ENCODE data around the gene RAB36.
A peak's percentile ranks its signal among the peaks of the same experiment; 100 is the strongest.
"Not testable (repeated sequence)": the region's sequence is repeated elsewhere in the genome, so short reads cannot be mapped to it uniquely, and the experiment has no call there.

The RAB36 gene

GRCh38 chr22:23128269-23129108 lies 16.8 kb upstream of the RAB36 start:
- in situ Hi-C loops (cut with HindIII; ENCODE audit: low sequenced_read_pairs), result no loop called here
- peak; percentile 62 for DNase-seq (ENCODE audit: low read depth)
- TF ChIP-seq CTCF (IDR thresholded peaks at IDR 0.05; ENCODE audit: low read depth, low read length, missing control alignments), result peak; percentile 73
- no peak overlapping the region for H3K4me3 ChIP-seq (ENCODE audit: low read depth, low read length)

- no peak for TF ChIP-seq CTCF (IDR thresholded peaks at IDR 0.05; ENCODE audit: low read depth, low read length, missing control alignments)
- H3K4me3 ChIP-seq (ENCODE audit: low read depth, low read length), result no peak overlapping the region
- in situ Hi-C loops (cut with HindIII; ENCODE audit: low sequenced_read_pairs), result no loop called here
- no peak for DNase-seq (ENCODE audit: low read depth)
Measured at GRCh38 chr22:23129149-23129548, 16.1 kb upstream of the RAB36 start.

- H3K4me3 ChIP-seq (ENCODE audit: low read depth, low read length), result no peak overlapping the region
- in situ Hi-C loops (cut with HindIII; ENCODE audit: low sequenced_read_pairs), result no loop called here
- no peak for TF ChIP-seq CTCF (IDR thresholded peaks at IDR 0.05; ENCODE audit: low read depth, low read length, missing control alignments)
- no peak for DNase-seq (ENCODE audit: low read depth)
Measured at GRCh38 chr22:23130697-23131096, 14.6 kb upstream of the RAB36 start.

- no peak for TF ChIP-seq CTCF (IDR thresholded peaks at IDR 0.05; ENCODE audit: low read depth, low read length, missing control alignments)
- no peak for DNase-seq (ENCODE audit: low read depth)
- no peak overlapping the region for H3K4me3 ChIP-seq (ENCODE audit: low read depth, low read length)
- in situ Hi-C loops (cut with HindIII; ENCODE audit: low sequenced_read_pairs), result no loop called here
Measured at GRCh38 chr22:23131931-23132330, 13.3 kb upstream of the RAB36 start.

- H3K4me3 ChIP-seq (ENCODE audit: low read depth, low read length), result no peak overlapping the region
- in situ Hi-C loops (cut with HindIII; ENCODE audit: low sequenced_read_pairs), result no loop called here
Measured at GRCh38 chr22:23132376-23133091, 12.7 kb upstream of the RAB36 start.

GRCh38 chr22:23133922-23134321 lies 11.4 kb upstream of the RAB36 start:
- no peak overlapping the region for H3K4me3 ChIP-seq (ENCODE audit: low read depth, low read length)
- no peak for DNase-seq (ENCODE audit: low read depth)
- TF ChIP-seq CTCF (IDR thresholded peaks at IDR 0.05; ENCODE audit: low read depth, low read length, missing control alignments), result no peak
- in situ Hi-C loops (cut with HindIII; ENCODE audit: low sequenced_read_pairs), result no loop called here

More at GRCh38 chr22:23132376-23133091, 12.7 kb upstream of the RAB36 start:
- no peak for TF ChIP-seq CTCF (IDR thresholded peaks at IDR 0.05; ENCODE audit: low read depth, low read length, missing control alignments)
- DNase-seq (ENCODE audit: low read depth), result no peak

- in situ Hi-C loops (cut with HindIII; ENCODE audit: low sequenced_read_pairs); H3K4me3 ChIP-seq (ENCODE audit: low read depth, low read length); DNase-seq (ENCODE audit: low read depth): not testable (repeated sequence)
Measured at GRCh38 chr22:23136991-23137390, 8.3 kb upstream of the RAB36 start.
